D721Med (cell line): ENCODE data around the gene TM7SF2.

Experiments used
- DNase-seq: peaks from one replicate; pipeline ENCODE4 v3.0.0; 2011; ENCODE audit warnings: low spot score; ENCODE audit not compliant: insufficient read length
- FAIRE-seq: peaks from 2 replicates; lab custom pipeline; 2011; peaks lifted over from hg19 to GRCh38; lab: Jason Lieb, UNC
- TF ChIP-seq, protein P1 (sequence below): IDR thresholded peaks from 2 replicates; pipeline ENCODE4 v1.5.1; 2012; ENCODE audit warnings: mild to moderate bottlenecking, control low read depth; ENCODE audit not compliant: insufficient read depth; ENCODE audit errors: missing control alignments

TM7SF2 gene

GRCh38 chr11:65126624-65127274, 15.1 kb downstream of the TM7SF2 start:
- DNase-seq (no peak), FAIRE-seq (no peak)
- TF ChIP-seq, protein P1, sequence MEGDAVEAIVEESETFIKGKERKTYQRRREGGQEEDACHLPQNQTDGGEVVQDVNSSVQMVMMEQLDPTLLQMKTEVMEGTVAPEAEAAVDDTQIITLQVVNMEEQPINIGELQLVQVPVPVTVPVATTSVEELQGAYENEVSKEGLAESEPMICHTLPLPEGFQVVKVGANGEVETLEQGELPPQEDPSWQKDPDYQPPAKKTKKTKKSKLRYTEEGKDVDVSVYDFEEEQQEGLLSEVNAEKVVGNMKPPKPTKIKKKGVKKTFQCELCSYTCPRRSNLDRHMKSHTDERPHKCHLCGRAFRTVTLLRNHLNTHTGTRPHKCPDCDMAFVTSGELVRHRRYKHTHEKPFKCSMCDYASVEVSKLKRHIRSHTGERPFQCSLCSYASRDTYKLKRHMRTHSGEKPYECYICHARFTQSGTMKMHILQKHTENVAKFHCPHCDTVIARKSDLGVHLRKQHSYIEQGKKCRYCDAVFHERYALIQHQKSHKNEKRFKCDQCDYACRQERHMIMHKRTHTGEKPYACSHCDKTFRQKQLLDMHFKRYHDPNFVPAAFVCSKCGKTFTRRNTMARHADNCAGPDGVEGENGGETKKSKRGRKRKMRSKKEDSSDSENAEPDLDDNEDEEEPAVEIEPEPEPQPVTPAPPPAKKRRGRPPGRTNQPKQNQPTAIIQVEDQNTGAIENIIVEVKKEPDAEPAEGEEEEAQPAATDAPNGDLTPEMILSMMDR: no peak

DNA sequence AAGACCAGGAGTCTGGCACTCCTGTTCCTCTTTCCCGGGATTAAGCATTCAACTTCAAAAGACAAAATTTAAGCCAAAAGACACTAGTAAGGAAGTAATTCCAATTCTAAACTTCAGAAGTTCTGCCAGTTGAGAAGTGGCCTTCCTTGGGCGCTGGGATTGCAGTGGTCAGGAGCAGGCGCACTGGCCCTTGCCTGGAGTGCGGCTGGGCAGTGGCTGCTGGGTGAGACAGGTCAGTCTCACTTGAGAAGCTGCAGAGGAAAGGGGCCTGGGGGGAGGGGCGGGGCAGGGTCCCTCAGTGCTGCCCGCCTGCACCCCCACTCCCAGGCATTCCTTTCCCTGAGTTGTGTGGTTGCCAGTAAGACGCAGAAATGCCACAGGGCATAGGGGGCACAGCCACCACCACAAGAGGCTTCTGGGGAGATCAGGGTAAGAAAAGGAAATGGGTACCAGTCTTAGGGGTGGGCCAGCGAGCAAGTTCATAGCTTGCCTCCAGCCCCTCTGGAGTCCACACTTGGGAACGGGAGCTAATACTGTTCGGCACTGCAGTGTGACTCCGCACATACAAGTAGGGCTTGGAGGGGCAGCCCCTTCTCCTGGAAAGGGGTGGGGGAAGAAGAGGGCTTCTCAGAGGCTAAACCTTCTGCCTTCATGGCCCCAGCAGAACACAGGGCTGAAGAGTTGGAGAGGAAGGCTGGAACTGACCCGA, 16.0 kb downstream of the TM7SF2 start:
- FAIRE-seq (no peak), DNase-seq (no peak)
- TF ChIP-seq, protein P1: no peak

DNA sequence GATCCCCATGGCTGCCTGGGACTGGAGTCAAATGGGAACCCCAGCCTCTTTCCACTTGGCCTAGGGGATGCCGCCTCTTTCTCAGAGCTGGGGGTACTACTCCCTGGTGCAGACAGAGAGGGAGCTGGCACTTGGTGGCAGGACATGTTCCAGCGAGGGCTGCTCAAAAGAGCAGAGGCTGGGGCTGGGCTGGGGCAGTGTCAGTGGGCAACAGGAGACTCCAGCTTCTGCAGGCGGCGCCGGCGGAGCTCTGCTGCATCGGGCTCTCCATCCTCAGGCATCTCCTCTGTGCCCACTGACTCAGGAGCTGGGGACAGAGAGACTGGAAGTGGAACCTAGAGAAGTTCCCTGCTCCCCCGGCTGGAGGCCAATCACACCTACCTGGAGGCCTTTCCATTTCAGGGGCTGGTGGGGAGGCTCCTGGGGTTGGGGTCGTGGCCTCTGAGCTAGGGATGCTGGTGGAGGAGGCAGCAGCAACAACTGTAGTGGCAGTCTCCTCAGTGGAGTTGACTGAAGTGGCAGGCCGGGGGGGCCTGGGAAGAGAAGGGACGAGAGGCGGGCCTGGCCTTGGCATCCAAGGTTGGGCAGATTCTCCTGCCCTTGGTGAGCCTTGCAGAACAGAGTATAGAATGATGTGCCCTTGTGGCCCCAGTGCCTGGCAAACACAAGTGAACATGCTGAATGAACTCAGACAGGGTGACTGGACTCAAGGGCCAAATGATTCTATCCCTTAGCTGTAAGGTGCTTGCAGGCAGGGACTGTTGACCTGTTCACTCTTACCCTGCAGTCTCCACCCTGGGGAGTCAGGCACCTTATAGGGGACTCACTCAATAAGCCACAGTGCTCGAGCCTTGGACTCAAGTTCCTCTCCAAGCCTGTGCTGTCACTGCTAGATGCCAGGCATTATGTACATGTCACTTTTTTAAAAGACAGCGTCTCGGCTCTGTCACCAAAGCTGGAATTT, 16.8 kb downstream of the TM7SF2 start:
- FAIRE-seq (no peak), DNase-seq (no peak)
- TF ChIP-seq, protein P1: no peak

GRCh38 chr11:65129649-65130441, 18.2 kb downstream of the TM7SF2 start:
- no peak for FAIRE-seq
- DNase-seq: no peak
- TF ChIP-seq, protein P1: no peak

DNA sequence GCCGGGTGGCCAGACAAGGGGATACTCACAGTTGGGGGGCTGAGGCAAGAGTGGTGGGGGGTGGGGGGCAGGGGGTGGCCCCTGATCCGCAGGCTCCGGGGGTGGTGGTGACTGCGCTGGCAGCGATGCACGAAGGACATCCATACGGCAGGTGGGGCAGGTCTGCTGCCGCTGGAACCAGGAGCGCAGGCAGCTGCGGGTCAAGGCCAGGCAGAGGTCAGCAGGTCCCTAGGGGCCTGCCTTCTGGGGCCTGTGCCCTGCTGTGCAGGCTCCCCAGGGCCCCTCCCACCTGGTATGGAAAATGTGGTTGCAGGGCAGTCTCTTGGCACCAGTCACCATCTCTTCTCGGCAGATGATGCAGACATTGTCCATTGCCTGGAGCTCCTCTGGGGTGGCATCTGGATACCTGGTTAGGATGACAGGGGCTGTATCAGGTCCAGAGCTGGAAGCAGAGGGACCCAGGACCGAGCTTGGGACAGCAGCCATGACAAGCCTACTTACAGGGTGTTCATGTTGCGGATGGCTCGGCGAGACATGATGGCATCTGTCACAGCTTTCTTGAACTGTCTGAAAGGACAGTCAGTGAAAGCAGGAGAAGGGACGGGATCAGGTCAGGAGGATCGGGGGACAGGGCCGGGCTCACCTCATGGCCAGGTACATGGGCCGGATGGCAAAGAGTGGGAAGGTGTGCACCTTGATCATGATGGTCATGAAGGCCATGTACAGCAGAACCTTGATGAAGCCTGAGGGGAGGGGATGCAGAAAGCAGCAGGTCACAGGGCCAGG, 19.2 kb downstream of the TM7SF2 start:
- no peak for FAIRE-seq
- TF ChIP-seq, protein P1: no peak
- no peak for DNase-seq

DNA sequence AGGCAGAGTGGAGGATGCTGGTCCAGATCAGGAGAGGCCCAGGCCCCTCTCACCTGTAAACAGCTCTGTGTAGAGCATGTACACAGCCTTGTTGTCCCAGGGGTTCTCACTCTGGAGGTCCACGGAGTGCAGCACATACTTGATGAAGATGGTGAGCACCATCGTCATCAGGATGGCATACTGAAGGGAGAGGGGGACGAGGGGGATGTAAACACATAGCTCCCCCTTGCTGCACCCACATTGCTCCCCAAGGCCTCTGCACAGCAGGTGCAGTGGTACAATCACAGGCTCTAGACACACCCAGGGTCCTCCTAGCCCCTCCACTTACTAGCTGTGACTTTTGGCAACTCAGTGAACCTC, 19.7 kb downstream of the TM7SF2 start:
- no peak for DNase-seq
- no peak for FAIRE-seq
- TF ChIP-seq, protein P1: no peak
